Endothelial cell of umbilical vein (primary cell): ENCODE measurements around the gene STRBP. TPM values are rescaled to one million over a fixed set of nuclear protein-coding genes. Genes with fewer than 3 reads are reported as not detected.

Experiments used
- BruUV-seq: library from RNA; stranded (reverse); fragments of 400-500 nt; replicated peaks from 2 replicates; lab custom pipeline; 2021; lab: Mats Ljungman, UMichigan
- CTCF ChIA-PET: fragments of 300-600, 350-600 bp; sonication (Branson Sonifier 250); formaldehyde crosslinking; loops from one replicate; lab custom pipeline; 2021; ENCODE audit warnings: antibody characterized with exemption, inconsistent platforms; lab: Charles Lee
- POLR2A ChIA-PET: fragments of 300-600, 350-600 bp; sonication (Branson Sonifier 250); formaldehyde crosslinking; loops from one replicate; lab custom pipeline; 2021; ENCODE audit warnings: antibody characterized with exemption, inconsistent platforms; lab: Charles Lee
- DNase-seq: peaks from one replicate; pipeline ENCODE4 v3.0.0-alpha.2; 2011; ENCODE audit warnings: low read depth, low spot score
- FAIRE-seq: peaks from 2 replicates; lab custom pipeline; 2011; peaks lifted over from hg19 to GRCh38; lab: Jason Lieb, UNC
- H2AFZ ChIP-seq: 2 replicates; pipeline ENCODE4 v1.6.0; 2012; ENCODE audit warnings: low read depth, low read length, control low read depth, inconsistent platforms
- H3K27ac ChIP-seq: 2 replicates; pipeline ENCODE4 v1.5.1; 2011; ENCODE audit warnings: low read depth, mild to moderate bottlenecking, control low read depth, low read length, moderate library complexity; ENCODE audit not compliant: insufficient read depth
- H3K27me3 ChIP-seq, 2 experiments: 2 replicates each; pipeline versions ENCODE4 v1.6.0 to v1.6.1; 2011; ENCODE audit warnings: low read length in 2 of 2, mixed read lengths in 1 of 2; ENCODE audit not compliant: control insufficient read depth in 2 of 2, insufficient read depth in 2 of 2
- H3K36me3 ChIP-seq, 2 experiments: 2 replicates in 1 of 2; 3 replicates in 1 of 2; pipeline ENCODE4 v1.5.1; 2011; ENCODE audit warnings: low read length in 2 of 2, mild to moderate bottlenecking in 1 of 2, moderate library complexity in 1 of 2; ENCODE audit not compliant: control insufficient read depth in 2 of 2, insufficient read depth in 2 of 2; ENCODE audit errors: extremely low read depth in 1 of 2
- H3K4me1 ChIP-seq: 3 replicates; pipeline ENCODE4 v1.5.1; 2011; ENCODE audit warnings: mild to moderate bottlenecking, low read length; ENCODE audit not compliant: control insufficient read depth, insufficient read depth; ENCODE audit errors: extremely low read depth
- H3K4me2 ChIP-seq: 2 replicates; pipeline ENCODE4 v1.6.1; 2011; ENCODE audit warnings: low read length, control low read depth, mixed read lengths; ENCODE audit not compliant: insufficient read depth
- H3K4me3 ChIP-seq, 3 experiments: fragments of 200-600 bp in 1 of 3; sonication (generic), shearing (Covaris generic) in 1 of 3; replicated peaks in 1 of 3; 2 replicates each; pipeline ENCODE4 v1.5.1; 2011 to 2016; ENCODE audit warnings: control low read depth in 3 of 3, low read length in 3 of 3, mild to moderate bottlenecking in 2 of 3, inconsistent platforms in 1 of 3, low read depth in 1 of 3, moderate library complexity in 1 of 3; ENCODE audit not compliant: insufficient read depth in 1 of 3
- H3K79me2 ChIP-seq: 2 replicates; pipeline ENCODE4 v1.6.0; 2012; ENCODE audit warnings: low read length, inconsistent platforms; ENCODE audit not compliant: control insufficient read depth, insufficient read depth
- H3K9ac ChIP-seq: replicated peaks from 2 replicates; pipeline ENCODE3; 2011; ENCODE audit warnings: low read length, control low read depth; ENCODE audit not compliant: insufficient read depth; ENCODE audit errors: extremely low read depth
- H3K9me1 ChIP-seq: replicated peaks from 3 replicates; pipeline ENCODE4 v1.6.0; 2011; ENCODE audit warnings: mild to moderate bottlenecking, low read length; ENCODE audit not compliant: control insufficient read depth, insufficient read depth; ENCODE audit errors: extremely low read depth
- H3K9me3 ChIP-seq: replicated peaks from 2 replicates; pipeline ENCODE4 v1.5.1; 2012; ENCODE audit warnings: low read length, inconsistent platforms; ENCODE audit not compliant: control insufficient read depth, insufficient read depth
- H4K20me1 ChIP-seq: replicated peaks from 2 replicates; pipeline ENCODE3; 2011; ENCODE audit warnings: mild to moderate bottlenecking, low read length; ENCODE audit not compliant: control insufficient read depth, insufficient read depth; ENCODE audit errors: extremely low read depth
- CTCF ChIP-seq, 2 donors: IDR thresholded peaks; 1 replicate in 1 of 2; 2 replicates in 1 of 2; pipeline ENCODE4 v1.5.1; 2011; ENCODE audit warnings: low read length in 2 of 2, mild to moderate bottlenecking in 2 of 2, moderate library complexity in 2 of 2, control low read depth in 1 of 2, inconsistent platforms in 1 of 2, low read depth in 1 of 2; ENCODE audit not compliant: insufficient read depth in 1 of 2; ENCODE audit errors: extremely low read depth in 1 of 2
- EZH2 ChIP-seq: IDR thresholded peaks from 2 replicates; pipeline ENCODE4 v1.6.1; 2012; ENCODE audit warnings: borderline replicate concordance, low read depth, mild to moderate bottlenecking, moderate library complexity, low read length, inconsistent platforms; ENCODE audit not compliant: severe bottlenecking
- JUN ChIP-seq: IDR thresholded peaks from 2 replicates; pipeline ENCODE4 v1.6.1; 2011; ENCODE audit warnings: borderline replicate concordance, low read depth; ENCODE audit not compliant: insufficient read length, insufficient read depth
- POLR2A ChIP-seq: IDR thresholded peaks from 2 replicates; pipeline ENCODE4 v1.6.1; 2012; ENCODE audit warnings: low read depth, mild to moderate bottlenecking, control low read depth, low read length
- dilution Hi-C: fragments of 300-500 bp; cut with MboI; formaldehyde crosslinking; loops from one replicate; pipeline ENCODE4 v1.15.0; 2019; ENCODE audit warnings: low sequenced_read_pairs; ENCODE audit not compliant: extremely low pct_ligation_motif_present
- intact Hi-C: fragments of 100-400 bp; cut with micrococcal nuclease; formaldehyde crosslinking; loops from one replicate; pipeline ENCODE4 v1.10.0; 2022
- polyA plus RNA-seq, 4 experiments: library from polyadenylated mRNA; depleted of rRNA in 3 of 4; stranded (reverse) in 3 of 4; unstranded in 1 of 4; fragments of >200 nt; gene quantifications; 2 replicates each; pipeline versions ENCODE4 v1.2.1 to v1.2.3, GENCODE V29; 2011 to 2012; ENCODE audit warnings: missing spikeins in 1 of 4
- total RNA-seq: library from RNA; stranded (reverse); gene quantifications from 2 replicates; pipeline ENCODE4 v1.2.3, GENCODE V29; 2021
- TF ChIP-seq, protein P1 (sequence below): IDR thresholded peaks from 2 replicates; pipeline ENCODE4 v1.6.1; 2011; ENCODE audit not compliant: insufficient read depth, insufficient read length

STRBP gene
- total and polyA plus RNA-seq, 2 donors (not counting 3 experiments of a cell fraction or from before 2014, with no cell fraction given), result 7.7 to 15.4 TPM

DNA sequence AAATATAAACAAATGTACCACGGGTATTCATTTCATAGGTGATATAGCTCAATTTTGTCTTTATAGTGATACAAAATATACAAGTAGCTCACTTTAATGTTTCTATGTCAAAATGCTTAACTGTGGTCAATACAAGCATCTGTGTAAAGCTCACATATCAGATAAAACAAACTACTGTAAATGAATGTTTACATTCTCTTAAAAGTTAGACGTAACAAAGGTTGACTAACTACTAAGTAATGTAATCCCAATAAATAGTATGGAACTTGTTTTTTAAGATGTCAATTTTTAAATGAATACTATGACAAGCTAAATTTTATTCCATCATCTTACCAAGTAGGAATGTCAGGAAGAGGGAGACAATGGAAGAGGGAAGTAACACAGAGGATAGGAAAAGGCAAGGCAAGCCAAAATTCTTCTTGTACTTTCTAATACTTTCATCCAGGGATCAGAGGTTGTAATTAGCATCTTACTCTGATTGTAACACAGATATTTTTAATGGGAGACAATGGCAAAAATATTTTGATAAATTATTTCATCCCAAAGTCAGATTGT, 105.5 kb downstream of the STRBP start:
- Histone ChIP-seq H4K20me1 (no peaks in the 10 kb centered on the region), H3K27me3 (no peaks in the 10 kb centered on the region), H3K36me3 (no peaks in the 10 kb centered on the region), H3K27ac (no peak overlapping the region), H3K4me1 (peaks cover 17% of the 10 kb centered on the region), H3K79me2 (no peaks in the 10 kb centered on the region), H3K9me3 (no peaks in the 10 kb centered on the region), H3K4me3 (no peak overlapping the region), H3K4me2 (peak overlapping the region; percentile 54), H3K9me1 (no peaks in the 10 kb centered on the region), H2AFZ (no peak overlapping the region), H3K9ac (no peak overlapping the region)
- ChIA-PET CTCF (interaction anchor here (0.9 to 1.4 kb wide), 7 partner anchors 11 to 63 kb away, joined by 3 to 5 read pairs (median 4); no protein-coding TSS in a partner anchor), POLR2A (interaction anchor here (0.6 kb wide), 1 partner anchor 24 kb away, joined by 3 read pairs; no protein-coding TSS in a partner anchor)
- FAIRE-seq, result peak; percentile 18
- dilution Hi-C loops (no loop called here), intact Hi-C loops (no loop called here)
- TF ChIP-seq JUN (peak; percentile 14), EZH2 (no peak), CTCF (IDR thresholded peaks at IDR 0.05; ENCODE audit: extremely low read depth in 1 of 2, insufficient read depth in 1 of 2, low read depth in 1 of 2, low read length in 2 of 2) (no peak), POLR2A (no peak)
- TF ChIP-seq, protein P1, sequence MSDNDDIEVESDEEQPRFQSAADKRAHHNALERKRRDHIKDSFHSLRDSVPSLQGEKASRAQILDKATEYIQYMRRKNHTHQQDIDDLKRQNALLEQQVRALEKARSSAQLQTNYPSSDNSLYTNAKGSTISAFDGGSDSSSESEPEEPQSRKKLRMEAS, result no peak
- no TSS peak for BruUV-seq
- peak; percentile 63 for DNase-seq
